NCI-H187 treated with DMSO at 0.1 percent for 48 hours (cell line): Measurements from ENCODE around the gene PARP9.
"Not testable (repeated sequence)": the region's sequence is repeated elsewhere in the genome, so short reads cannot be mapped to it uniquely, and the experiment has no call there.

ENCODE experiments used
- DNase-seq: peaks from one replicate; lab custom pipeline; 2025; lab: John Stamatoyannopoulos, UW

The PARP9 gene

GRCh38 chr3:122520861-122521260, 43.2 kb downstream of the PARP9 start:
- DNase-seq = no peak

- no peak for DNase-seq
Measured at GRCh38 chr3:122519693-122520092, 44.4 kb downstream of the PARP9 start.

- no peak for DNase-seq
Measured at GRCh38 chr3:122516846-122517360, 47.2 kb downstream of the PARP9 start.

- no peak for DNase-seq
Measured at GRCh38 chr3:122515870-122516269, 48.2 kb downstream of the PARP9 start.

- DNase-seq = no peak
Measured at GRCh38 chr3:122515020-122515468, 49.1 kb downstream of the PARP9 start.

- no peak for DNase-seq
Measured at GRCh38 chr3:122514123-122515019, 49.7 kb downstream of the PARP9 start, which contains the start of gene KPNA1. KPNA1 (minus strand) TSS chr3:122514939; CDS start chr3:122496565, 18,374 bp downstream.

- no peak for DNase-seq
Measured at GRCh38 chr3:122513386-122514122, 50.5 kb downstream of the PARP9 start.

- DNase-seq = no peak
Measured at GRCh38 chr3:122512284-122512683, 51.8 kb downstream of the PARP9 start.

GRCh38 chr3:122510878-122511535, 53.1 kb downstream of the PARP9 start:
- DNase-seq = no peak

GRCh38 chr3:122508944-122509343, 55.2 kb downstream of the PARP9 start:
- not testable (repeated sequence) for DNase-seq

GRCh38 chr3:122508135-122508914, 55.8 kb downstream of the PARP9 start:
- no peak for DNase-seq

GRCh38 chr3:122506450-122506849, 57.6 kb downstream of the PARP9 start:
- no peak for DNase-seq

GRCh38 chr3:122505676-122506075, 58.4 kb downstream of the PARP9 start:
- no peak for DNase-seq

GRCh38 chr3:122502941-122503340, 61.2 kb downstream of the PARP9 start:
- DNase-seq = no peak

- DNase-seq = no peak
Measured at GRCh38 chr3:122502139-122502538, 62.0 kb downstream of the PARP9 start.

- DNase-seq = not testable (repeated sequence)
Measured at GRCh38 chr3:122500964-122501363, 63.1 kb downstream of the PARP9 start.

GRCh38 chr3:122498152-122498551, 65.9 kb downstream of the PARP9 start:
- no peak for DNase-seq

GRCh38 chr3:122497425-122497824, 66.7 kb downstream of the PARP9 start:
- no peak for DNase-seq

- no peak for DNase-seq
Measured at GRCh38 chr3:122496508-122496907, 67.6 kb downstream of the PARP9 start.

GRCh38 chr3:122493296-122493695, 70.8 kb downstream of the PARP9 start:
- no peak for DNase-seq

GRCh38 chr3:122488262-122488973, 75.7 kb downstream of the PARP9 start:
- no peak for DNase-seq
